Measurements from ENCODE around the gene OR6B1. TPM values are rescaled to one million over a fixed set of nuclear protein-coding genes. Genes with fewer than 3 reads are reported as not detected.
"Not testable (repeated sequence)": the region's sequence is repeated elsewhere in the genome, so short reads cannot be mapped to it uniquely, and the experiment has no call there.

Gene OR6B1
- total RNA-seq, 1 experiment from 2014 or later: not detected

GRCh38 chr7:144009361-144009760, 9.2 kb downstream of the OR6B1 start:
- Mint-ChIP-seq H3K36me3 (ENCODE audit: insufficient read depth, unreplicated experiment) (peaks cover 5% of the 10 kb centered on the region), H3K9me3 (ENCODE audit: unreplicated experiment) (peaks cover 64% of the 10 kb centered on the region), H3K27ac (ENCODE audit: unreplicated experiment) (no peak overlapping the region), H3K4me3 (ENCODE audit: unreplicated experiment) (no peak overlapping the region), H3K4me1 (ENCODE audit: low read depth, unreplicated experiment) (peaks cover 17% of the 10 kb centered on the region), H3K27me3 (ENCODE audit: insufficient read depth, unreplicated experiment) (no peaks in the 10 kb centered on the region)
- no TSS peak for BruUV-seq (replicated peaks)
- H3K9me3 ChIP-seq: peaks cover 30% of the 10 kb centered on the region
- no peaks in the 10 kb centered on the region for H3K36me3 ChIP-seq (ENCODE audit: control insufficient read depth, insufficient read depth, low read length)
- H3K4me3 ChIP-seq (ENCODE audit: low read depth, low read length): no peak overlapping the region
- no peak for TF ChIP-seq CTCF (IDR thresholded peaks at IDR 0.05; ENCODE audit: insufficient read depth in 1 of 2, low read depth in 1 of 2, low read length in 1 of 2, severe bottlenecking in 1 of 2, unreplicated experiment in 1 of 2)
- H3K4me1 ChIP-seq: no peaks in the 10 kb centered on the region
- POLR2A ChIA-PET: no interaction called here
- CTCF ChIA-PET: no interaction called here
- no peak for DNase-seq
- no peaks in the 10 kb centered on the region for H3K27me3 ChIP-seq (replicated peaks; ENCODE audit: control insufficient read depth, insufficient read depth, low read length)
- intact Hi-C loops (cut with micrococcal nuclease; ENCODE audit: unreplicated experiment): no loop called here

DNA sequence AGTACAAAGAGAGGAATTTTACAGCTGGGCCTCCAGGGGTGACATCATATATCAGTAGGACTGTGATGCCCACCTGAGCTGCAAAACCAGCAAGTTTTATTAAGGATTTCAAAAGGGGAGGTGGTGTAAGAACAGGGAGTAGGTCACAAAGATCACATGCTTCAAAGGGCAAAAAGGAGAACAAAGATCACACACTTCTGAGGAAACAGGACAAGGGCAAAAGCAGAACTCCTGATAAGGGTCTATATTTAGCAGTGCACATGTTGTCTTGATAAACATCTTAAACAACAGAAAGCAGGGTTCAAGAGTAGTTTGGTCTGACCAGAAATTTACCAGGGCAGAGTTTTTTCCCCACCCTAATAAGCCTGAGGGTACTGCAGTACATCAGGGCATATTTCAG, 9.9 kb downstream of the OR6B1 start:
- H3K4me3 Mint-ChIP-seq (ENCODE audit: unreplicated experiment); H3K36me3 Mint-ChIP-seq (ENCODE audit: insufficient read depth, unreplicated experiment); intact Hi-C loops (cut with micrococcal nuclease; ENCODE audit: unreplicated experiment); H3K36me3 ChIP-seq (ENCODE audit: control insufficient read depth, insufficient read depth, low read length); H3K27me3 Mint-ChIP-seq (ENCODE audit: insufficient read depth, unreplicated experiment); DNase-seq; CTCF ChIA-PET; BruUV-seq (replicated peaks); H3K27me3 ChIP-seq (replicated peaks; ENCODE audit: control insufficient read depth, insufficient read depth, low read length); H3K4me1 ChIP-seq; POLR2A ChIA-PET; H3K27ac Mint-ChIP-seq (ENCODE audit: unreplicated experiment); H3K4me3 ChIP-seq (ENCODE audit: low read depth, low read length): not testable (repeated sequence)
- H3K4me1 Mint-ChIP-seq (ENCODE audit: low read depth, unreplicated experiment): peaks cover 17% of the 10 kb centered on the region
- peaks cover 30% of the 10 kb centered on the region for H3K9me3 ChIP-seq
- peaks cover 57% of the 10 kb centered on the region for H3K9me3 Mint-ChIP-seq (ENCODE audit: unreplicated experiment)

DNA sequence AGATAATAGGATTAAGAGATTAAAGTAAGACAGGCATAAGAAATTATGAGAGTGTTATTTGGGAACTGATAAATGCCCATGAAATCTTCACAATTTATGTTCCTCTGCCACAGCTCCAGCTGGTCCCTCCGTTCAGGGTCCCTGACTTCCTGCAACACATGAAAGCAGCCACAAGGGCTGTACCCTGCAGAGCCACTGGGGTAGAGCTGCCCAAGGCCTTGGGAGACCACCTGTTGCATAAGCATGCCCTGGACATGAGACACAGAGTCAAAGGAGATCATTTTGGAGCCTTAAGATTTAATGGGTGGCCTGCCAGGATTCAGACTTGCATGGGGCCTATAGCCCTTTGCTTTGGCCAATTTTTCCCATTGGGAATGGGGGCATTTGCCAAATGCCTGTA, 10.7 kb downstream of the OR6B1 start:
- H3K4me3 ChIP-seq (ENCODE audit: low read depth, low read length); BruUV-seq (replicated peaks); CTCF ChIA-PET; POLR2A ChIA-PET; H3K36me3 ChIP-seq (ENCODE audit: control insufficient read depth, insufficient read depth, low read length); H3K4me1 ChIP-seq; H3K27me3 Mint-ChIP-seq (ENCODE audit: insufficient read depth, unreplicated experiment); DNase-seq; H3K4me3 Mint-ChIP-seq (ENCODE audit: unreplicated experiment); H3K27me3 ChIP-seq (replicated peaks; ENCODE audit: control insufficient read depth, insufficient read depth, low read length); H3K36me3 Mint-ChIP-seq (ENCODE audit: insufficient read depth, unreplicated experiment); H3K27ac Mint-ChIP-seq (ENCODE audit: unreplicated experiment); intact Hi-C loops (cut with micrococcal nuclease; ENCODE audit: unreplicated experiment): not testable (repeated sequence)
- peaks cover 50% of the 10 kb centered on the region for H3K9me3 Mint-ChIP-seq (ENCODE audit: unreplicated experiment)
- peaks cover 30% of the 10 kb centered on the region for H3K9me3 ChIP-seq
- H3K4me1 Mint-ChIP-seq (ENCODE audit: low read depth, unreplicated experiment): peaks cover 12% of the 10 kb centered on the region

GRCh38 chr7:144011458-144012230, 11.5 kb downstream of the OR6B1 start:
- H3K4me3 Mint-ChIP-seq (ENCODE audit: unreplicated experiment): no peak overlapping the region
- Histone ChIP-seq H3K4me3 (ENCODE audit: low read depth, low read length) (no peak overlapping the region), H3K36me3 (ENCODE audit: control insufficient read depth, insufficient read depth, low read length) (no peaks in the 10 kb centered on the region), H3K27me3 (replicated peaks; ENCODE audit: control insufficient read depth, insufficient read depth, low read length) (no peaks in the 10 kb centered on the region), H3K9me3 (peaks cover 30% of the 10 kb centered on the region), H3K4me1 (no peaks in the 10 kb centered on the region)
- H3K27ac Mint-ChIP-seq (ENCODE audit: unreplicated experiment): no peak overlapping the region
- ChIA-PET CTCF (interaction anchor here (0.5 kb wide), 1 partner anchor 11 kb away, joined by 3 read pairs; no protein-coding TSS in a partner anchor), POLR2A (no interaction called here)
- H3K4me1 Mint-ChIP-seq (ENCODE audit: low read depth, unreplicated experiment): peaks cover 8% of the 10 kb centered on the region
- BruUV-seq (replicated peaks): no TSS peak
- no peak for DNase-seq
- intact Hi-C loops (cut with micrococcal nuclease; ENCODE audit: unreplicated experiment): no loop called here
- H3K9me3 Mint-ChIP-seq (ENCODE audit: unreplicated experiment): peaks cover 48% of the 10 kb centered on the region
- no peaks in the 10 kb centered on the region for H3K27me3 Mint-ChIP-seq (ENCODE audit: insufficient read depth, unreplicated experiment)
- peaks cover 5% of the 10 kb centered on the region for H3K36me3 Mint-ChIP-seq (ENCODE audit: insufficient read depth, unreplicated experiment)
- TF ChIP-seq CTCF (IDR thresholded peaks at IDR 0.05; ENCODE audit: insufficient read depth in 1 of 2, low read depth in 1 of 2, low read length in 1 of 2, severe bottlenecking in 1 of 2, unreplicated experiment in 1 of 2): no peak

All from Caco-2 (cell line).